GM21529 (cell line): ENCODE measurements around the gene CDKL4.
"Not testable (repeated sequence)": the region's sequence is repeated elsewhere in the genome, so short reads cannot be mapped to it uniquely, and the experiment has no call there.

Source experiments
- ATAC-seq: cut with Tn5 transposase; IDR thresholded peaks from one replicate; pipeline ENCODE4 v1.9.1; 2021; ENCODE audit not compliant: unreplicated experiment

The CDKL4 gene

GRCh38 chr2:39179974-39180960 is 63.5 kb downstream of the CDKL4 start:
- no peak for ATAC-seq

GRCh38 chr2:39178756-39179155 is 65.0 kb downstream of the CDKL4 start:
- ATAC-seq: no peak

GRCh38 chr2:39176997-39177396 is 66.8 kb downstream of the CDKL4 start:
- no peak for ATAC-seq

- no peak for ATAC-seq
These were observed 68.6 kb downstream of the CDKL4 start for GRCh38 chr2:39175026-39175812.

- no peak for ATAC-seq
These were observed 69.7 kb downstream of the CDKL4 start for GRCh38 chr2:39174022-39174421.

GRCh38 chr2:39172047-39172706 is 71.6 kb downstream of the CDKL4 start:
- not testable (repeated sequence) for ATAC-seq

GRCh38 chr2:39171621-39172020 is 72.1 kb downstream of the CDKL4 start:
- ATAC-seq: no peak

- no peak for ATAC-seq
These were observed 79.7 kb downstream of the CDKL4 start for GRCh38 chr2:39164089-39164488.

GRCh38 chr2:39160982-39161381 is 82.8 kb downstream of the CDKL4 start:
- no peak for ATAC-seq

GRCh38 chr2:39159283-39159682 is 84.5 kb downstream of the CDKL4 start:
- ATAC-seq: no peak

GRCh38 chr2:39158351-39158750 is 85.4 kb downstream of the CDKL4 start:
- ATAC-seq: no peak

- no peak for ATAC-seq
These were observed 86.9 kb downstream of the CDKL4 start for GRCh38 chr2:39156846-39157245.

- no peak for ATAC-seq
These were observed 87.7 kb downstream of the CDKL4 start for GRCh38 chr2:39156107-39156506.

- not testable (repeated sequence) for ATAC-seq
These were observed 88.2 kb downstream of the CDKL4 start for GRCh38 chr2:39155573-39155972.

- no peak for ATAC-seq
These were observed 88.8 kb downstream of the CDKL4 start for GRCh38 chr2:39154944-39155343.

GRCh38 chr2:39153312-39153711 is 90.5 kb downstream of the CDKL4 start:
- no peak for ATAC-seq

GRCh38 chr2:39152504-39152903 is 91.3 kb downstream of the CDKL4 start:
- ATAC-seq: no peak

GRCh38 chr2:39150890-39151497 is 92.8 kb downstream of the CDKL4 start:
- ATAC-seq: no peak

GRCh38 chr2:39150102-39150562 is 93.6 kb downstream of the CDKL4 start:
- no peak for ATAC-seq

GRCh38 chr2:39146630-39147029 is 97.1 kb downstream of the CDKL4 start:
- ATAC-seq: no peak

- no peak for ATAC-seq
These were observed 97.8 kb downstream of the CDKL4 start for GRCh38 chr2:39145906-39146421.
